ENCODE measurements around the gene ZBTB7C.

The ZBTB7C gene

DNA sequence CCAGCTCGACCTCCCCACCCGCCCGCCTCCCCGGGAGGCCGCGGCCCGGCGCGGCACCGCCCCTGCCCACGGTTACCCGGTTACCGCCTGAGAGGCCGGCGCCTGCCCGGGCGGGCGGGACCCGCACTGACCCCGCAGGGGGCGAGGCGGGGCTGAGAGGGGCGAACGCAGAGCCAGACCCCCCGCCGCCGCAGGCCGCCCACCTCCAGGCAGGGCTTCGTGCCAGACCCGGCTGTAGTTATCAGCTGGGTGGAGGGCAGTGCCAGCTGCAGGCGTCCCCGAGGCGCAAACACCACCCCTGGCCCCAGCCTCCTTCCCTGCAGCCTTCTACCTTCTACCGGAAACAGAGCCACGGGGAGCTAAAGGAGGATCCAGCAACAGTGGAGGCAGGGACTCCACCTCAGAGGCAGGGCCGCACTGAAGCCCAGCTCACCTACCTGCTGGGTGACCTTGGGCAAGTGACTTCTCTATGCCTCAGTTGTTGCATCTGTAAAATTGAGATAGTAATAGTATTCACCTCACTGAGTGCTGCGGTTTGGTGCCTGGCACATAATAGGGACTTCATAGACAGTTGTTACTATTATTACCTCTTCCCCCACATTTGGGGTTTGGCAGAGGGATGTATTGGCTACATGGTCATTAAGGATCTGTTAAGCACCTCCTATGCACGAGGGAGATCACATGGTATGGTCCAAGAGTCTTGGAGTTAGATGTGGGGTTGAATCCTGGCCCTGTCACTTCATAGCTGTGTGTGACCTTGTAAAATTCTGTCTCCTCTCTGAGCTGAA lies 247.1 kb downstream of the ZBTB7C start (continued):
- TF ChIP-seq, protein P1, sequence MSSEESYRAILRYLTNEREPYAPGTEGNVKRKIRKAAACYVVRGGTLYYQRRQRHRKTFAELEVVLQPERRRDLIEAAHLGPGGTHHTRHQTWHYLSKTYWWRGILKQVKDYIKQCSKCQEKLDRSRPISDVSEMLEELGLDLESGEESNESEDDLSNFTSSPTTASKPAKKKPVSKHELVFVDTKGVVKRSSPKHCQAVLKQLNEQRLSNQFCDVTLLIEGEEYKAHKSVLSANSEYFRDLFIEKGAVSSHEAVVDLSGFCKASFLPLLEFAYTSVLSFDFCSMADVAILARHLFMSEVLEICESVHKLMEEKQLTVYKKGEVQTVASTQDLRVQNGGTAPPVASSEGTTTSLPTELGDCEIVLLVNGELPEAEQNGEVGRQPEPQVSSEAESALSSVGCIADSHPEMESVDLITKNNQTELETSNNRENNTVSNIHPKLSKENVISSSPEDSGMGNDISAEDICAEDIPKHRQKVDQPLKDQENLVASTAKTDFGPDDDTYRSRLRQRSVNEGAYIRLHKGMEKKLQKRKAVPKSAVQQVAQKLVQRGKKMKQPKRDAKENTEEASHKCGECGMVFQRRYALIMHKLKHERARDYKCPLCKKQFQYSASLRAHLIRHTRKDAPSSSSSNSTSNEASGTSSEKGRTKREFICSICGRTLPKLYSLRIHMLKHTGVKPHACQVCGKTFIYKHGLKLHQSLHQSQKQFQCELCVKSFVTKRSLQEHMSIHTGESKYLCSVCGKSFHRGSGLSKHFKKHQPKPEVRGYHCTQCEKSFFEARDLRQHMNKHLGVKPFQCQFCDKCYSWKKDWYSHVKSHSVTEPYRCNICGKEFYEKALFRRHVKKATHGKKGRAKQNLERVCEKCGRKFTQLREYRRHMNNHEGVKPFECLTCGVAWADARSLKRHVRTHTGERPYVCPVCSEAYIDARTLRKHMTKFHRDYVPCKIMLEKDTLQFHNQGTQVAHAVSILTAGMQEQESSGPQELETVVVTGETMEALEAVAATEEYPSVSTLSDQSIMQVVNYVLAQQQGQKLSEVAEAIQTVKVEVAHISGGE (tag by site-specific recombination; conservative IDR thresholded peaks at IDR 0.05; ENCODE audit: low read depth): peak; percentile 29; the same call in 1 of the 2 replicates
- TF ChIP-seq ZNF214 (tag by site-specific recombination; IDR thresholded peaks at IDR 0.05; ENCODE audit: borderline replicate concordance) (no peak), SALL2 (tag by site-specific recombination; IDR thresholded peaks at IDR 0.05; ENCODE audit: borderline replicate concordance) (no peak), ZNF792 (tag by site-specific recombination; IDR thresholded peaks at IDR 0.05) (no peak), KLF17 (tag by site-specific recombination; IDR thresholded peaks at IDR 0.05) (0 out of 2 replicates have a peak, but pooled peaks have one; percentile 47), ZNF600 (tag by site-specific recombination; IDR thresholded peaks at IDR 0.05) (0 out of 2 replicates have a peak, but pooled peaks have one; percentile 37), ZBTB8A (tag by site-specific recombination; IDR thresholded peaks at IDR 0.05) (peak; percentile 67), KLF9 (tag by site-specific recombination; IDR thresholded peaks at IDR 0.05; ENCODE audit: low read depth) (0 out of 2 replicates have a peak, but pooled peaks have one; percentile 4), ZNF624 (tag by site-specific recombination; IDR thresholded peaks at IDR 0.05) (no peak), ZNF112 (tag by site-specific recombination; IDR thresholded peaks at IDR 0.05) (no peak), ZBTB1 (tag by site-specific recombination; IDR thresholded peaks at IDR 0.05) (no peak), KLF7 (tag by site-specific recombination; IDR thresholded peaks at IDR 0.05; ENCODE audit: borderline replicate concordance) (0 out of 2 replicates have a peak, but pooled peaks have one; percentile 24), ZNF548 (tag by site-specific recombination; IDR thresholded peaks at IDR 0.05) (no peak), KLF16 (tag by site-specific recombination; IDR thresholded peaks at IDR 0.05) (peak; percentile 58; the same call in 1 of the 2 replicates)
- TF ChIP-seq, protein P2, sequence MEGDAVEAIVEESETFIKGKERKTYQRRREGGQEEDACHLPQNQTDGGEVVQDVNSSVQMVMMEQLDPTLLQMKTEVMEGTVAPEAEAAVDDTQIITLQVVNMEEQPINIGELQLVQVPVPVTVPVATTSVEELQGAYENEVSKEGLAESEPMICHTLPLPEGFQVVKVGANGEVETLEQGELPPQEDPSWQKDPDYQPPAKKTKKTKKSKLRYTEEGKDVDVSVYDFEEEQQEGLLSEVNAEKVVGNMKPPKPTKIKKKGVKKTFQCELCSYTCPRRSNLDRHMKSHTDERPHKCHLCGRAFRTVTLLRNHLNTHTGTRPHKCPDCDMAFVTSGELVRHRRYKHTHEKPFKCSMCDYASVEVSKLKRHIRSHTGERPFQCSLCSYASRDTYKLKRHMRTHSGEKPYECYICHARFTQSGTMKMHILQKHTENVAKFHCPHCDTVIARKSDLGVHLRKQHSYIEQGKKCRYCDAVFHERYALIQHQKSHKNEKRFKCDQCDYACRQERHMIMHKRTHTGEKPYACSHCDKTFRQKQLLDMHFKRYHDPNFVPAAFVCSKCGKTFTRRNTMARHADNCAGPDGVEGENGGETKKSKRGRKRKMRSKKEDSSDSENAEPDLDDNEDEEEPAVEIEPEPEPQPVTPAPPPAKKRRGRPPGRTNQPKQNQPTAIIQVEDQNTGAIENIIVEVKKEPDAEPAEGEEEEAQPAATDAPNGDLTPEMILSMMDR (tag by site-specific recombination; IDR thresholded peaks at IDR 0.05): 0 out of 2 replicates have a peak, but pooled peaks have one; percentile 10

DNA sequence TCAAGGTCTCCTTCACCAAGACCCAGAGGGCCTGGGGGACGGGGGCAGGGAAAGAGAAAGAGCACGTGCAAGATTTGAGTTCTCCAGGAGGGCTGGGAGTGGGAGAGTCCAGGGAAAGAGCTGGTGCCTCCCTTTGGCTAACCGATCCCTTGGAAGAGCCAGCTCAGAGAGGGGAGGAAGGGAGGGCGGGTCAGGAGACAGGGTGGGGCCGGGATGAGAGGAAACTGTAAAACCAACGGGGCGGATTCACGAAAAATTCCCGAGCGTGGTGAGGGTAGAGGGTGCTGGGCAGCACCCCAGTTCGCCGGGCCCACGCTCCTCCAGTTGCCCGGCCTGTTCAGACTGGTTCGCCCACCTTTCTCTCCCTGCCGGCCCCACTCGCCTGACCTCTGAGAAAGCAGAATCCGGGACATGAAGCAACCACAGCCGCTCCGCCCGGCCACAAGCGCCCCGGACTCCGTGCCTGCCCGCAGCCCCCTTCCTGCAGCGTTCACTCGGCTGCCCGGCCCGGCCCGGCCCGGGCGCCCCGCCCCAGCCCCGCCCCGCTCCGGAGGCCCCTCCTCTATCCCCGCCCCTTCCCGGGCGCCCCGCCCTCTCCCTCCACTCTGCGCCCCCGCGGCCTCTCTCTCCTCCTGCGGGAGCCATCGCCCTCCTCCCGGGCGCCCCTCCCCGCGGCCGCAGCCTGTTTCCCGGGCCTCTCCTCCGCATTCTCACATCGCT lies 247.8 kb downstream of the ZBTB7C start:
- peaks cover 9% of the 10 kb centered on the region; the same call in 1 of the 2 replicates for H3K4me1 ChIP-seq (ENCODE audit: control insufficient read depth, insufficient read depth, low read length)
- CTCF ChIA-PET: interaction anchor here (2.0 kb wide), 1 partner anchor 286 kb away, joined by 6 read pairs; no protein-coding TSS in a partner anchor
- peak overlapping the region; percentile 52 for H3K4me3 ChIP-seq (ENCODE audit: low read depth, low read length)
- no peaks in the 10 kb centered on the region for H3K36me3 ChIP-seq (ENCODE audit: control insufficient read depth in 2 of 2, insufficient read depth in 1 of 2, low read length in 2 of 2)
- no peaks in the 10 kb centered on the region for H3K9me3 ChIP-seq (ENCODE audit: control insufficient read depth, insufficient read depth, low read depth, low read length)
- POLR2A ChIA-PET: interaction anchor here (0.6 to 2.6 kb wide), 17 partner anchors 9 to 323 kb away, joined by 3 to 17 read pairs (median 5); no protein-coding TSS in a partner anchor
- peak overlapping the region; percentile 73; the same call in 1 of the 2 replicates for H3K27ac ChIP-seq (ENCODE audit: extremely low read depth, low read depth, low read length)
- 0 out of 2 replicates have a peak, but pooled peaks have one; percentile 22 for TF ChIP-seq ZNF610 (tag by site-specific recombination; IDR thresholded peaks at IDR 0.05; ENCODE audit: borderline replicate concordance)
- TF ChIP-seq ZSCAN30 (tag by site-specific recombination; IDR thresholded peaks at IDR 0.05): no peak
- no peak for TF ChIP-seq ZNF621 (tag by site-specific recombination; IDR thresholded peaks at IDR 0.05)
- TF ChIP-seq WT1 (tag by site-specific recombination; IDR thresholded peaks at IDR 0.05): peak; percentile 75
- no peak for TF ChIP-seq ZNF24 (tag by site-specific recombination; IDR thresholded peaks at IDR 0.05)
- no peak for TF ChIP-seq ZNF658 (tag by site-specific recombination; IDR thresholded peaks at IDR 0.05)
- peak; percentile 49; the same call in 1 of the 2 replicates for TF ChIP-seq KLF17 (tag by site-specific recombination; IDR thresholded peaks at IDR 0.05)
- TF ChIP-seq, protein P3, sequence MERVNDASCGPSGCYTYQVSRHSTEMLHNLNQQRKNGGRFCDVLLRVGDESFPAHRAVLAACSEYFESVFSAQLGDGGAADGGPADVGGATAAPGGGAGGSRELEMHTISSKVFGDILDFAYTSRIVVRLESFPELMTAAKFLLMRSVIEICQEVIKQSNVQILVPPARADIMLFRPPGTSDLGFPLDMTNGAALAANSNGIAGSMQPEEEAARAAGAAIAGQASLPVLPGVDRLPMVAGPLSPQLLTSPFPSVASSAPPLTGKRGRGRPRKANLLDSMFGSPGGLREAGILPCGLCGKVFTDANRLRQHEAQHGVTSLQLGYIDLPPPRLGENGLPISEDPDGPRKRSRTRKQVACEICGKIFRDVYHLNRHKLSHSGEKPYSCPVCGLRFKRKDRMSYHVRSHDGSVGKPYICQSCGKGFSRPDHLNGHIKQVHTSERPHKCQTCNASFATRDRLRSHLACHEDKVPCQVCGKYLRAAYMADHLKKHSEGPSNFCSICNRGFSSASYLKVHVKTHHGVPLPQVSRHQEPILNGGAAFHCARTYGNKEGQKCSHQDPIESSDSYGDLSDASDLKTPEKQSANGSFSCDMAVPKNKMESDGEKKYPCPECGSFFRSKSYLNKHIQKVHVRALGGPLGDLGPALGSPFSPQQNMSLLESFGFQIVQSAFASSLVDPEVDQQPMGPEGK (tag by site-specific recombination; IDR thresholded peaks at IDR 0.05): peak; percentile 68
- TF ChIP-seq ZNF404 (tag by site-specific recombination; IDR thresholded peaks at IDR 0.05): no peak
